Calu3 (cell line): ENCODE data around the gene PROSER3. TPM values are rescaled to one million over a fixed set of nuclear protein-coding genes. Genes with fewer than 3 reads are reported as not detected.

ENCODE experiments used
- BruUV-seq: library from RNA; stranded (reverse); fragments of 400-500 nt; replicated peaks from 2 replicates; lab custom pipeline; 2021; lab: Mats Ljungman, UMichigan
- CTCF ChIA-PET: fragments of 300-600 bp; sonication (Branson Sonifier 250); formaldehyde crosslinking; loops from one replicate; lab custom pipeline; 2022; ENCODE audit warnings: antibody characterized with exemption; lab: Charles Lee
- DNase-seq: peaks from one replicate; pipeline ENCODE4 v3.0.0; 2022
- H3K27ac Mint-ChIP-seq: one replicate; pipeline ENCODE4 v1.8.0; 2022; ENCODE audit warnings: mixed read lengths; ENCODE audit not compliant: unreplicated experiment
- H3K27me3 Mint-ChIP-seq: one replicate; pipeline ENCODE4 v1.8.0; 2022; ENCODE audit warnings: mixed read lengths; ENCODE audit not compliant: unreplicated experiment
- H3K36me3 Mint-ChIP-seq: one replicate; pipeline ENCODE4 v1.8.0; 2022; ENCODE audit warnings: mild to moderate bottlenecking, moderate library complexity, mixed read lengths; ENCODE audit not compliant: insufficient read depth, unreplicated experiment
- H3K4me1 Mint-ChIP-seq: one replicate; pipeline ENCODE4 v1.8.0; 2022; ENCODE audit warnings: mild to moderate bottlenecking, low read depth, mixed read lengths; ENCODE audit not compliant: unreplicated experiment
- H3K4me3 Mint-ChIP-seq: one replicate; pipeline ENCODE4 v1.8.0; 2022; ENCODE audit warnings: mild to moderate bottlenecking, low read depth, moderate library complexity, mixed read lengths; ENCODE audit not compliant: unreplicated experiment
- H3K9me3 Mint-ChIP-seq: one replicate; pipeline ENCODE4 v1.8.0; 2022; ENCODE audit warnings: low read depth, mixed read lengths; ENCODE audit not compliant: unreplicated experiment
- intact Hi-C: fragments of 100-400 bp; cut with micrococcal nuclease; formaldehyde crosslinking; loops from one replicate; pipeline ENCODE4 v1.10.0; 2022; ENCODE audit not compliant: unreplicated experiment
- total RNA-seq: library from RNA; stranded (reverse); gene quantifications from 2 replicates; pipeline ENCODE4 v1.2.3, GENCODE V29; 2022
- TF ChIP-seq, protein P1 (sequence below): fragments of 200-600 bp; IDR thresholded peaks from one replicate; pipeline ENCODE4 v1.8.0; 2022; ENCODE audit warnings: antibody characterized with exemption; ENCODE audit not compliant: unreplicated experiment

The PROSER3 gene
- total RNA-seq, 1 experiment from 2014 or later = 70.7 TPM

DNA sequence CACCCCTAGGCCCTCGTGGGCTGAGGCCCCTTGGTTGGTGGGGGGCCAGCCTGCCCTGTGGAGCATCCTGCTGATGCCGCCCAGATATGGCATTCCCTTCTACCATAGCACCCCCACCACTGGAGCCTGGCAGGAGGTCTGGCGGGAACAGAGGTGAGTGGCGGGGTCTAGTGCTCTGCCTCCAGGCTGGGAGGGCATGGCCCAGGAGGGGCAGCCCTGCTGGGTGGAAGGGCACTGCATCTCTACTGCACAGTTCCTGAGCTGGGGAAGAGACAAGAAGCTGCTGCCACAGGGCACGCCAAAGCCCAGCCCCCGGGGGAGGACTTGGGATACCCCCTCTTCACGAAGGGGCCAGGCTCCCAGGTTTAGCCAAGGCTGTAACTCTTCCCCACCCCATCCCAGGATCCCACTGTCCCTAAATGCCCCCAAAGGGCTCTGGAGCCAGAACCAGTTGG, 42.6 kb upstream of the PROSER3 start:
- peaks cover 44% of the 10 kb centered on the region for H3K36me3 Mint-ChIP-seq
- no TSS peak for BruUV-seq

DNA sequence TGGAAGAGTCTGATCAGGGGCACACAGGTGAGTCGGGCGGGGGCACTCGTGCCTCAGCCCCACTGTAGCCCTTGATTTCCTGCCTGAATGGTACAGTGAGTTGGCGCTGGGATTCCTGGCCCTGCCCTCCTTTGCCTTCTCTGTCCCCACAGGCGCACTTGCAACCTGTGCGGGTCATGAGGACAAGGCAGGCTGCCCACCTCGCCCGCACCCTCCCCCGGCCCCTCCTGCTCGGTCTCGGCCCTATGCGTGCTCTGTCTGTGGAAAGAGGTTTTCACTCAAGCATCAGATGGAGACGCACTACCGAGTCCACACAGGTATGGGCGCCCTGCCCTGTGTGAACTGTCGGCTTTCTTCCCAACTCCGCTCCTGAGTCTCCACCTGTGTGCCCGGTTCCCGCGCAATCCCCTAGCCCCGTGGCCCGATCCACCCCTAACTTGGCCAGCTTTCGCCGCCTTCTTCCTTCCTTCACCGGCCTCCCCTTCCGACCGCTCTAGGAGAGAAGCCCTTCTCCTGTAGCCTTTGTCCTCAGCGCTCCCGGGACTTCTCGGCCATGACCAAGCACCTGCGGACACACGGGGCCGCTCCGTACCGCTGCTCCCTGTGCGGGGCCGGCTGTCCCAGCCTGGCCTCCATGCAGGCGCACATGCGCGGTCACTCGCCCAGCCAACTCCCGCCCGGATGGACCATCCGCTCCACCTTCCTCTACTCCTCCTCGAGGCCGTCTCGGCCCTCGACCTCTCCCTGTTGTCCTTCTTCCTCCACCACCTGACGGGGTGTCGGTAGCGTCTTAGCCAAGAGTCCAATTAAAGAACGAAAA, 41.8 kb upstream of the PROSER3 start:
- peaks cover 33% of the 10 kb centered on the region for H3K27me3 Mint-ChIP-seq
- no peaks in the 10 kb centered on the region for H3K9me3 Mint-ChIP-seq
- TSS peak; percentile 13 for BruUV-seq
- H3K4me3 Mint-ChIP-seq = peak overlapping the region; percentile 77
- peak overlapping the region; percentile 45 for H3K27ac Mint-ChIP-seq
- peak; percentile 71 for DNase-seq
- TF ChIP-seq, protein P1, sequence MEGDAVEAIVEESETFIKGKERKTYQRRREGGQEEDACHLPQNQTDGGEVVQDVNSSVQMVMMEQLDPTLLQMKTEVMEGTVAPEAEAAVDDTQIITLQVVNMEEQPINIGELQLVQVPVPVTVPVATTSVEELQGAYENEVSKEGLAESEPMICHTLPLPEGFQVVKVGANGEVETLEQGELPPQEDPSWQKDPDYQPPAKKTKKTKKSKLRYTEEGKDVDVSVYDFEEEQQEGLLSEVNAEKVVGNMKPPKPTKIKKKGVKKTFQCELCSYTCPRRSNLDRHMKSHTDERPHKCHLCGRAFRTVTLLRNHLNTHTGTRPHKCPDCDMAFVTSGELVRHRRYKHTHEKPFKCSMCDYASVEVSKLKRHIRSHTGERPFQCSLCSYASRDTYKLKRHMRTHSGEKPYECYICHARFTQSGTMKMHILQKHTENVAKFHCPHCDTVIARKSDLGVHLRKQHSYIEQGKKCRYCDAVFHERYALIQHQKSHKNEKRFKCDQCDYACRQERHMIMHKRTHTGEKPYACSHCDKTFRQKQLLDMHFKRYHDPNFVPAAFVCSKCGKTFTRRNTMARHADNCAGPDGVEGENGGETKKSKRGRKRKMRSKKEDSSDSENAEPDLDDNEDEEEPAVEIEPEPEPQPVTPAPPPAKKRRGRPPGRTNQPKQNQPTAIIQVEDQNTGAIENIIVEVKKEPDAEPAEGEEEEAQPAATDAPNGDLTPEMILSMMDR = no peak
- H3K36me3 Mint-ChIP-seq = peaks cover 52% of the 10 kb centered on the region
- intact Hi-C loops = loop anchor here (2.0 kb wide), 1 partner anchor 161 kb away; no protein-coding TSS in a partner anchor
- H3K4me1 Mint-ChIP-seq = peaks cover 30% of the 10 kb centered on the region
- CTCF ChIA-PET = interaction anchor here (0.9 to 1.3 kb wide), 3 partner anchors 14 to 167 kb away, joined by 3 to 5 read pairs (median 4); no protein-coding TSS in a partner anchor

More for the DNA sequence above, 42.6 kb upstream of the PROSER3 start:
- CTCF ChIA-PET = interaction anchor here (0.9 to 1.3 kb wide), 3 partner anchors 13 to 166 kb away, joined by 3 to 5 read pairs (median 4); no protein-coding TSS in a partner anchor
- Mint-ChIP-seq H3K27me3 (peaks cover 42% of the 10 kb centered on the region), H3K27ac (peak overlapping the region; percentile 43), H3K9me3 (no peaks in the 10 kb centered on the region), H3K4me3 (peak overlapping the region; percentile 77), H3K4me1 (peaks cover 30% of the 10 kb centered on the region)
- TF ChIP-seq, protein P1 = no peak
- intact Hi-C loops = no loop called here
- DNase-seq = no peak

DNA sequence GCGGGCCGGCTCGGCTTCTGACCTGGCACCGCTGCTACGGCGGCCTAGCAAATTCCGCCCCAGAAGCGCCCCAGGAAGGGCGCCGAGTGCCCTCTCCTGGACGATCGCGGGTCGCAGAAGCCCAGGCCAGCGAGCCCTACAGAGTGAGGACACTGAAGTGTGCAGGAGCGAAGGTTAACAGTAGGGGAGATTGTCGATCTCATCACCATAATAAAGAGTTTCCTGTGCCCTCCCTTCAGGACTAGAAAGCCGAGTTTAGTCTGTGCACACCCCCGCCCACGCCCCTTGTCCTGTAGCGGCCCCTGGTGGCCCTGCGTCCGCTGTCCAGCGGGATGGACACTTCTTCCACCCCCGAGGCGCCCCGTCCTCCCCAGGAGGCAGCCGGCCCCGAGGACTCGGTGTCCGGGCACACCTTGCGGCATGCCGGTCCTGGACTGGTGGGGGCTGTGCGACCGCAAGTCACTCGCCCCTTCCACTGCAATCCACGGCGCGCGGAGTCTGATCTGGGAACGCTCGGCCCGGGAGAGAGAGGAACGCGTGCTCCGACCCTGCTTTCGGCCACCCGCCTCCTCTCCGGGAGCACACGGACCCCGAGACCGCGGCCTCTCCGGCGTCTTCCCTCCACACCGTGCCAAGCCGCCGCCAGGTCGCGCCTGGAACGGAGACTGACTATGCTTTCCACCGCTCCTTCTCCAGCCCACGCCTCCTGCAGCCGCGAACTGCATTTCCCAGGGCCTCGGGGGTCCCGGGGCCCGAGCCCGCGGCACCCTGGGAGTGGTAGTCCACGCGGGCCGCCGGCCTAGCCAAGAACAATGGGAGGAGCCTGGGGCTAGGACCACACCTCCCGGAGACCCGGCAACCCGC, 40.9 kb upstream of the PROSER3 start:
- Mint-ChIP-seq H3K4me1 (peaks cover 30% of the 10 kb centered on the region), H3K4me3 (peak overlapping the region; percentile 77), H3K9me3 (no peaks in the 10 kb centered on the region), H3K36me3 (peaks cover 60% of the 10 kb centered on the region), H3K27me3 (peaks cover 25% of the 10 kb centered on the region), H3K27ac (peak overlapping the region; percentile 45)
- CTCF ChIA-PET = interaction anchor here (1.0 kb wide), 1 partner anchor 25 kb away, joined by 4 read pairs; no protein-coding TSS in a partner anchor
- TF ChIP-seq, protein P1 = peak; percentile 97
- intact Hi-C loops = loop anchor here (1.0 to 2.0 kb wide), 3 partner anchors 23 to 162 kb away; no protein-coding TSS in a partner anchor
- BruUV-seq = no TSS peak
- peak; percentile 96 for DNase-seq
